Measurements from ENCODE around the gene GAMT.

The GAMT gene

DNA sequence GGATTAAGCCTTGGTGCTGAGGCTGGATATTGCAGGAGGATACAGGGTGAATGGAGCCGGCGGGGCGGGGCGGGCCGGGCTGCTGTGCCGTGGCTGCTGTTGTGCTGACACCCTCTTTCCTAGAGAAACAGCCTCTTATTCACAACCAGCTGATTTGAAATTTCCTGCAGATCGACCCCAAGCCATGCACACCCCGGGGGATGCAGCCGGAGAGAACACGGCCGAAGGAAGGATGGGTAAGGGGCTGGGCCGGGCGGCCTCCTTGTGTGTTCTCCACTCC is 17.1 kb upstream of the GAMT start:
- TF ChIP-seq, protein P1, sequence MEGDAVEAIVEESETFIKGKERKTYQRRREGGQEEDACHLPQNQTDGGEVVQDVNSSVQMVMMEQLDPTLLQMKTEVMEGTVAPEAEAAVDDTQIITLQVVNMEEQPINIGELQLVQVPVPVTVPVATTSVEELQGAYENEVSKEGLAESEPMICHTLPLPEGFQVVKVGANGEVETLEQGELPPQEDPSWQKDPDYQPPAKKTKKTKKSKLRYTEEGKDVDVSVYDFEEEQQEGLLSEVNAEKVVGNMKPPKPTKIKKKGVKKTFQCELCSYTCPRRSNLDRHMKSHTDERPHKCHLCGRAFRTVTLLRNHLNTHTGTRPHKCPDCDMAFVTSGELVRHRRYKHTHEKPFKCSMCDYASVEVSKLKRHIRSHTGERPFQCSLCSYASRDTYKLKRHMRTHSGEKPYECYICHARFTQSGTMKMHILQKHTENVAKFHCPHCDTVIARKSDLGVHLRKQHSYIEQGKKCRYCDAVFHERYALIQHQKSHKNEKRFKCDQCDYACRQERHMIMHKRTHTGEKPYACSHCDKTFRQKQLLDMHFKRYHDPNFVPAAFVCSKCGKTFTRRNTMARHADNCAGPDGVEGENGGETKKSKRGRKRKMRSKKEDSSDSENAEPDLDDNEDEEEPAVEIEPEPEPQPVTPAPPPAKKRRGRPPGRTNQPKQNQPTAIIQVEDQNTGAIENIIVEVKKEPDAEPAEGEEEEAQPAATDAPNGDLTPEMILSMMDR (IDR thresholded peaks at IDR 0.05) = no peak

DNA sequence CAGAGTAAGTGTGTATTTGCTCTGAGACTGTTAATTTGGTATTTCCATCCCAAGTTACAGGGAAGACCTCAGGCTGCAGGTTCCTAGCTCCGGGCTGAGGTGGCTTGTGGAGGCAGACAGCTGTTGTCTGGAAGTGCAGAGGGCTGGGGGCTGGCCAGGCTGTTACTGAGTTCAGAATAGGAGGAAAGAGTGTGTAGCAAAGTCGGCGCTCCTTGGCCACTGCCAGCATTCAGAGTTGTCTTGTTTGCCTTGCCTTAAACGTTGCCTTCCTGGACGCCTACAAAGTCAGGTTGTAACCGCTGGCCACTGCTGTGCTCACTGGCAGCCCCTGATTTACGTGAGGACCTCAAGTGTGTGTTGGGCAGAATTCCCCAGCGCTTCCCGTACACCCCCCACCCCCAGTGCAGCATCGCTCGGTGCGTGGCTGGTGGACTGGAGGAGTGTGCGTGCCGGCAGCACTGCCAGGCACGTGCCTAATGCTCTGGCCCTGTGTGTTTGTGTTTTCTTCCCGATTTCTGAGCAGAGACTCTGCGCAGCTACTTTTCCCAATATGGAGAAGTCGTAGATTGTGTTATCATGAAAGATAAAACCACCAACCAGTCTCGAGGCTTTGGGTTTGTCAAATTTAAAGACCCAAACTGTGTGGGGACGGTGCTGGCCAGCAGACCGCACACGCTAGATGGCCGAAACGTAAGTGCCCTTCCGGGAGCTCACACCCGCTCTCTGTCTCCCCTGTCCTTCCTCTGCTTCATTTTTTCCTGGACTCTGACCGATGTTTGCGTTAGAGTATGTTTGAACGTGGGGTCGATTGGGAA is 16.5 kb upstream of the GAMT start:
- TF ChIP-seq, protein P1 (IDR thresholded peaks at IDR 0.05) = no peak

DNA sequence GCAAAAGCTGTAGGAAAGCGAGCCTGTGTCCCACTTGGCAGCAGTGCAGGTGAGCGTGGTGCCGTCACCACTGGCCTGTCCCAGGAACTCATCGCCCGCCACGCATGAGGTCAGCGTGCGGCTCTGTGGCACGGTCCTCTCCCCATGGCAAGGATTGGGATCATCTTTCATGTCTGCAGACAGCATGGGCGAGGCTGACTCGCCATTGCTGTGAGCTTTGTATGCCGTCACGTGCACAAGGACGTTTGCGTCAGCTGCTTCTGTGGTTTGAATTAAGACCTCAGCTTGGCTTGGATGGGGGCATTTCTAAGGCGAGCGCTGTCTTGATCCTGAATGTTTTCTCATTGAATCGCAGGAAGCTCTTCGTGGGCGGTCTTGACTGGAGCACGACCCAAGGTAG is 15.8 kb upstream of the GAMT start:
- TF ChIP-seq, protein P1 (IDR thresholded peaks at IDR 0.05) = no peak

DNA sequence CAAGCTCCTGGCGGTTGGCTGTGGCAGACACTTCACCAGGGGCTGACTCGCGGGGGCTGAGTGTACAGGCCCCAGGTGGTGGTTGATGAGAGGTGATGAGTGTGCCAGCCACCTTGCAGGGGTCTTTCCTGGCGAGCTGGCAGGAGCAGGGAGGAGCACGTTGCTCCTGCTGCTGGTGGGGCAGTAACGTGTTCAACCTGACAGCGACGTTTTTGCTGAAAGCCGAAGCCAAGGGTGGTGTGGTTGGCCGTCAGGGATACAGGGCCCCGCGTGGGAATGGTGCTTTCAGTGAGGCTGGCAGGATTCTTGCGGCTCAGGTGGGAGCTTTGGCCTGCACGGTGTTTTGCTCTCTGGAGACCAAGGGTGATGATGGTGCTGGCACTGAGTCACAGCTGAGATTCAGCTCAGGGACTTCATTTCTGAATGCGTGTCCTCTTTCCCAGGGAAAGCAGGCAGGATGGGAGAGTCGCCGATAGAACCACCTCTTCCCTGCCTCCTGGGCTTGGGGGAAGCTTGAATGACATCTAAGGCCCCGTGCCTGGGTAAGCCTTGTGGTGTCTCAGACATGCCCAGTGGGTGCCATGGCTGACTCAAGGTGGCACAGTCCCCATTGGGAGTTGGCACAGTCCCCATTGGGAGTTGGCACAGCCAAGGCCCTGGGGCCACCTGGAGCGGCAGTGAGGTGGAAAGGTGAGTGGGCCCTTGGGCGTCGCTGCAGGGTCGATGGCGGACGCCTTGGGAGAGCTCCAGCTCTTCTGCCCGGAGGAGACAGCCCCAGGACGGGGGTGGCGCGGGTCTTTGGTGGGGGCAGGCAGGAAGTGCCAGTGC is 14.9 kb upstream of the GAMT start:
- TF ChIP-seq, protein P1 (IDR thresholded peaks at IDR 0.05) = no peak

DNA sequence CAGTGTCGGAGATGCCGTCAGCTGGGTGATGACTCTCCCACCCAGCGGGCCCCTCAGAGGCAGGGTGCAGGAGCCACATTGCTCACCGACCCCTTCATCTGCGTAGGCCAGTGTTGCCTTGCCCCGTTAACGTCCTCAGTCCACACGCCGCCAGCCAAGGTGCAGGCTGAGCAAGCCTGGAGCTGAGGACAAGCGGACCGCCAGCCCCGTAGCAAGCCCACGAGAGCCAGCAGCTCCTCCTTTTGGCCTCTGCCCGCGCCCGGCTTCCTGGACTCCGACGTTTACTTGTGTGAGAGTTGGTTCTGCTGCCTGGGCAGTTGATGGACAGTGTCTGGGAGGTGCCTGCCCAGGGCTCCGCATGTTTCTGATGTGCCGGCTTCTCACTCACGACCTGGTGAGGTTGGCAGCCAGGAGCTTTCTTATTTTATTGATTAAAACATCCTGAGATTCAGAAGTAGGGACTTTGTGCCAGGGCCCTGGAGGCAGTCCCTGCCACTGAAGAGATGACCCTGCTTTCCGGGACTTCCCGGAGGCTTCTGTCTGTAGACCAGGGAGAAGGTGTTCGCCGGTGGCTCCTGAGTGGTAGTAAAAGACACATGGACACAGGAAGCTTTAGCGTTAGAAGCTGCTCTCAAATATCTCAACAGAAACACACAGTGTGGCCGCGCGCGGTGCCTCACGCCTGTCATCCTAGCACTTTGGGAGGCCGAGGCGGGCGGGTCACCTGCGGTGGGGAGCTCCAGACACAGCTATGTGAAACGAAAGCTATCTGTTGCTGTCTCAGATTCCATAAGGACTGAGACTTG is 11.9 kb upstream of the GAMT start:
- TF ChIP-seq, protein P1 (IDR thresholded peaks at IDR 0.05) = no peak

DNA sequence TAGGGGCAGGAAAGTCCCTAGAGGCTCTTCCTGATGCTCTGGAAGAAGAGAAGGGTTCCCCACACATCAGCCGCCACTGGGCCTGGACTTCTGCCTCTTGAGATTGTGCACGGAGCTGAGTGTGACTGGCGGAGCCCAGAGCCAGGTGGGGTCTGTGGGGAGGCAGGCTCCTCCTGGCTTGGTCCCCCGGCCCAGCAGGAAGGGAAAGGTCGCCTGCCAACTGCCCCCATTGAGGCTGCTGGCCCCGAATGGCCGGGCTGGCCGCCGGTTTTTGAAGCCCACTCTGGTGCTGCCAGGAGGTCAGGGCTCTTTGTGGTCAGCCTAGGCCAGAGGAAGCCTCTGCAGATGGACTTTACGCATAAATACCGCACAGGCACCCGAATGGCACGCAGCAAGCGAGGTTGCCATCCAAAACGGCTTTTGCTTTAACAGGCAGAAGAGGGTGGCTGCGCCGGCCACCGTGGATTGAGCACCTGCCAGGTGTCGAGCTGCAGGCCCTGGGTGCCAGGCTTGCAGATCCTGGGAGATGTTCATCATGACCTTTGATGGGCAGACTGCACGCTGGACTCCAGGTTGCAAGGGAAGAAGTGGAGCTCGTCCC is 11.1 kb upstream of the GAMT start:
- TF ChIP-seq, protein P1 (IDR thresholded peaks at IDR 0.05) = no peak
